WTC11 (cell line): ENCODE measurements around the gene DNAI1. TPM values are rescaled to one million over a fixed set of nuclear protein-coding genes. Genes with fewer than 3 reads are reported as not detected.

Experiments used
- ATAC-seq: fragments of 200-7000 bp; cut with Tn5 transposase; 2 replicates; pipeline ENCODE4 v1.10.0; 2021; ENCODE audit warnings: mild to moderate bottlenecking, moderate library complexity
- CTCF ChIA-PET: fragments of 300-600 bp; sonication (Branson Sonifier 250); formaldehyde crosslinking; loops from one replicate; lab custom pipeline; 2021; ENCODE audit warnings: antibody characterized with exemption; lab: Charles Lee
- POLR2A ChIA-PET: fragments of 350-600 bp; sonication (Branson Sonifier 250); formaldehyde crosslinking; loops from one replicate; lab custom pipeline; 2021; ENCODE audit warnings: antibody characterized with exemption; lab: Charles Lee
- DNase-seq: peaks from one replicate; pipeline ENCODE4 v3.0.0; 2021; ENCODE audit warnings: low spot score
- H3K27ac Mint-ChIP-seq: 2 replicates; pipeline ENCODE4 v1.8.0; 2021; ENCODE audit warnings: mixed read lengths
- H3K27me3 Mint-ChIP-seq: 2 replicates; pipeline ENCODE4 v1.8.0; 2021; ENCODE audit warnings: low read depth, mild to moderate bottlenecking, moderate library complexity, mixed read lengths
- H3K36me3 Mint-ChIP-seq: 2 replicates; pipeline ENCODE4 v1.8.0; 2021; ENCODE audit warnings: mixed read lengths
- H3K4me1 Mint-ChIP-seq: 2 replicates; pipeline ENCODE4 v1.8.0; 2022; ENCODE audit warnings: mixed read lengths
- H3K4me3 Mint-ChIP-seq: 2 replicates; pipeline ENCODE4 v1.8.0; 2021; ENCODE audit warnings: mild to moderate bottlenecking, moderate library complexity, mixed read lengths
- H3K9me3 Mint-ChIP-seq: 2 replicates; pipeline ENCODE4 v1.8.0; 2021; ENCODE audit warnings: mixed read lengths
- FOXK1 ChIP-seq: sonication (generic); formaldehyde crosslinking; IDR thresholded peaks from 2 replicates; pipeline ENCODE4 v1.8.0; 2022; ENCODE audit warnings: mild to moderate bottlenecking, moderate library complexity, missing genetic modification reagents
- GABPB1 ChIP-seq: sonication (generic); formaldehyde crosslinking; IDR thresholded peaks from 2 replicates; pipeline ENCODE4 v1.8.1; 2023; ENCODE audit warnings: mild to moderate bottlenecking, missing genetic modification reagents
- NFE2L1 ChIP-seq: sonication (generic); formaldehyde crosslinking; IDR thresholded peaks from 2 replicates; pipeline ENCODE4 v1.8.1; 2023; ENCODE audit warnings: missing genetic modification reagents
- NR1H2 ChIP-seq: sonication (generic); formaldehyde crosslinking; IDR thresholded peaks from 2 replicates; pipeline ENCODE4 v1.9.0; 2021; ENCODE audit warnings: mild to moderate bottlenecking, moderate library complexity, missing genetic modification reagents
- SMAD3 ChIP-seq: sonication (generic); formaldehyde crosslinking; IDR thresholded peaks from 2 replicates; pipeline ENCODE4 v1.8.0; 2022; ENCODE audit warnings: missing genetic modification reagents, mild to moderate bottlenecking, borderline replicate concordance
- SOX15 ChIP-seq: fragments of 250-450 bp; sonication (Bioruptor Pico); IDR thresholded peaks from 2 replicates; pipeline ENCODE4 v1.9.0; 2021; ENCODE audit warnings: mild to moderate bottlenecking
- TEAD1 ChIP-seq: sonication (generic); formaldehyde crosslinking; IDR thresholded peaks from 2 replicates; pipeline ENCODE4 v1.8.0; 2022; ENCODE audit warnings: mild to moderate bottlenecking, missing genetic modification reagents
- ZNF138 ChIP-seq: sonication (generic); formaldehyde crosslinking; conservative IDR thresholded peaks from 2 replicates; pipeline ENCODE4 v1.8.1; 2022; ENCODE audit warnings: mild to moderate bottlenecking, moderate library complexity, missing genetic modification reagents
- ZNF219 ChIP-seq: sonication (generic); formaldehyde crosslinking; IDR thresholded peaks from 2 replicates; pipeline ENCODE4 v1.8.0; 2023; ENCODE audit warnings: missing genetic modification reagents, mild to moderate bottlenecking, borderline replicate concordance
- ZNF416 ChIP-seq: fragments of 250-450 bp; sonication (Bioruptor Pico); IDR thresholded peaks from 2 replicates; pipeline ENCODE4 v1.9.0; 2021; ENCODE audit warnings: mild to moderate bottlenecking, inconsistent platforms
- ZNF423 ChIP-seq: fragments of 250-450 bp; sonication (Bioruptor Pico); IDR thresholded peaks from 2 replicates; pipeline ENCODE4 v2.1.2; 2022; ENCODE audit warnings: mild to moderate bottlenecking, moderate library complexity
- total RNA-seq: library from RNA; stranded (reverse); gene quantifications from 3 replicates; pipeline ENCODE4 v1.2.3, GENCODE V29; 2021
- TF ChIP-seq, protein P1 (sequence below): fragments of 250-450 bp; sonication (Bioruptor Pico); IDR thresholded peaks from 2 replicates; pipeline ENCODE4 v1.8.0; 2021; ENCODE audit warnings: mild to moderate bottlenecking
- TF ChIP-seq, protein P2 (sequence below): sonication (generic); formaldehyde crosslinking; IDR thresholded peaks from 2 replicates; pipeline ENCODE4 v1.8.0; 2022; ENCODE audit warnings: mild to moderate bottlenecking, missing genetic modification reagents
- TF ChIP-seq, protein P3 (sequence below): sonication (generic); formaldehyde crosslinking; IDR thresholded peaks from 2 replicates; pipeline ENCODE4 v1.8.1; 2023; ENCODE audit warnings: mild to moderate bottlenecking, missing genetic modification reagents
- TF ChIP-seq, protein P4 (sequence below): fragments of 250-450 bp; sonication (Bioruptor Pico); IDR thresholded peaks from 2 replicates; pipeline ENCODE4 v1.9.0; 2021; ENCODE audit warnings: mild to moderate bottlenecking, borderline replicate concordance
- TF ChIP-seq, protein P5 (sequence below): fragments of 200-600 bp; IDR thresholded peaks from 2 replicates; pipeline ENCODE4 v1.8.0; 2022; ENCODE audit warnings: antibody characterized with exemption
- TF ChIP-seq, protein P6 (sequence below): fragments of 250-450 bp; sonication (Bioruptor Pico); IDR thresholded peaks from 2 replicates; pipeline ENCODE4 v1.9.0; 2021; ENCODE audit warnings: mild to moderate bottlenecking
- TF ChIP-seq, protein P7 (sequence below): fragments of 250-450 bp; sonication (Bioruptor Pico); IDR thresholded peaks from 2 replicates; pipeline ENCODE4 v1.9.0; 2021; ENCODE audit warnings: moderate library complexity, mild to moderate bottlenecking, inconsistent platforms, borderline replicate concordance
- TF ChIP-seq, protein P8 (sequence below): fragments of 250-450 bp; sonication (Bioruptor Pico); IDR thresholded peaks from 2 replicates; pipeline ENCODE4 v2.1.2; 2022; ENCODE audit warnings: mild to moderate bottlenecking, moderate library complexity

Gene DNAI1
- total RNA-seq, 1 experiment from 2014 or later: 2.1 TPM

DNA sequence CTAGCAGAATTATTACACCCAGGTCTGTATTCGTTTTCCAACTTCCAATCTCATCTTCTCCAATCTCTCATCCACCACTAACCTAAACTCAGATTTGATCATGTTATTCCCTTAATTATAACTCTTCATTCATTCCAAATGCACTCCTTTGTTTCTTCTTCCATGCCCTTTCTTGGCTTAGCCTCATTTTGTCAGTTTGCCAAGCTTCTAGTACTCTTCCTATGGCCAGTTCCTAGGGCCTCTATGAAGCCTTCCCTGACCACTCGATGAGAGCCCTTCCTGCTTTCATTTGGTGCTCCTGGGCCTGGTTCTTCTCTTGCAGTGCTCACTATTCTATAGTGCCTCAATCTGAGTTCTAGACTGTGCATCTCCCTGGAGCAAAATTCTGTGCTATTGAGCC, 6.0 kb upstream of the DNAI1 start (continued):
- TF ChIP-seq, protein P1, sequence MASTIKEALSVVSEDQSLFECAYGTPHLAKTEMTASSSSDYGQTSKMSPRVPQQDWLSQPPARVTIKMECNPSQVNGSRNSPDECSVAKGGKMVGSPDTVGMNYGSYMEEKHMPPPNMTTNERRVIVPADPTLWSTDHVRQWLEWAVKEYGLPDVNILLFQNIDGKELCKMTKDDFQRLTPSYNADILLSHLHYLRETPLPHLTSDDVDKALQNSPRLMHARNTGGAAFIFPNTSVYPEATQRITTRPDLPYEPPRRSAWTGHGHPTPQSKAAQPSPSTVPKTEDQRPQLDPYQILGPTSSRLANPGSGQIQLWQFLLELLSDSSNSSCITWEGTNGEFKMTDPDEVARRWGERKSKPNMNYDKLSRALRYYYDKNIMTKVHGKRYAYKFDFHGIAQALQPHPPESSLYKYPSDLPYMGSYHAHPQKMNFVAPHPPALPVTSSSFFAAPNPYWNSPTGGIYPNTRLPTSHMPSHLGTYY (CRISPR knock-in tag): no peak
- no peak for TF ChIP-seq NR1H2 (CRISPR knock-in tag)
- TF ChIP-seq, protein P2, sequence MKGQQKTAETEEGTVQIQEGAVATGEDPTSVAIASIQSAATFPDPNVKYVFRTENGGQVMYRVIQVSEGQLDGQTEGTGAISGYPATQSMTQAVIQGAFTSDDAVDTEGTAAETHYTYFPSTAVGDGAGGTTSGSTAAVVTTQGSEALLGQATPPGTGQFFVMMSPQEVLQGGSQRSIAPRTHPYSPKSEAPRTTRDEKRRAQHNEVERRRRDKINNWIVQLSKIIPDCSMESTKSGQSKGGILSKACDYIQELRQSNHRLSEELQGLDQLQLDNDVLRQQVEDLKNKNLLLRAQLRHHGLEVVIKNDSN (CRISPR knock-in tag): no peak
- TF ChIP-seq FOXK1 (CRISPR knock-in tag): no peak
- no peak for TF ChIP-seq GABPB1
- TF ChIP-seq TEAD1 (CRISPR knock-in tag): no peak
- TF ChIP-seq, protein P3, sequence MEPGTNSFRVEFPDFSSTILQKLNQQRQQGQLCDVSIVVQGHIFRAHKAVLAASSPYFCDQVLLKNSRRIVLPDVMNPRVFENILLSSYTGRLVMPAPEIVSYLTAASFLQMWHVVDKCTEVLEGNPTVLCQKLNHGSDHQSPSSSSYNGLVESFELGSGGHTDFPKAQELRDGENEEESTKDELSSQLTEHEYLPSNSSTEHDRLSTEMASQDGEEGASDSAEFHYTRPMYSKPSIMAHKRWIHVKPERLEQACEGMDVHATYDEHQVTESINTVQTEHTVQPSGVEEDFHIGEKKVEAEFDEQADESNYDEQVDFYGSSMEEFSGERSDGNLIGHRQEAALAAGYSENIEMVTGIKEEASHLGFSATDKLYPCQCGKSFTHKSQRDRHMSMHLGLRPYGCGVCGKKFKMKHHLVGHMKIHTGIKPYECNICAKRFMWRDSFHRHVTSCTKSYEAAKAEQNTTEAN (CRISPR knock-in tag): no peak

DNA sequence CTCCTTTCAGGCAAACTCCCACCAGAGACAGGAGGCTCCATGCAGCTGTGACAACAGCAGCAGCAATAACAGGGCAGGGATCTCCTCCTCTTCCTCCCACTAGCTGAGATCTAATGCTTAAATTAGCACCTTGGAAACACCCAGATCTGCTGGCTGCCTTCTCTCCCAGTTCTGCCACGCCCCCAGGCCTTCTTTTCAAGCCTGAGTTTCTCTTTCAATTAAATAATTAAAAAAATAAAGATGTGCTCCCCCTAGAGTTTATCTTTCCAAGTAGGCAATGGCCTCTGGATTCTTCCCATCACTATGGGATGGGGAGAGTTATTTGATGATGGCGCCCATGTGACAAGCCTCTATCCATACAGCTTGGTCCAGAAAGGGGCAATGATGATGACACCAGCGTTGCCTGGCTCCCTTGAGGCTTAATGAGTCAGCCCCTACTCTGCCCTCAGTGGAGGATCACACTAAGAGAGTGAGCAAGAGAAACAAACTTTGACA, 4.0 kb upstream of the DNAI1 start:
- no peak for DNase-seq
- CTCF ChIA-PET: interaction anchor here (0.9 to 5.6 kb wide), 5 partner anchors 11 to 137 kb away, joined by 3 to 34 read pairs (median 5); no protein-coding TSS in a partner anchor
- H3K4me3 Mint-ChIP-seq: no peak overlapping the region
- H3K9me3 Mint-ChIP-seq: no peaks in the 10 kb centered on the region
- H3K27me3 Mint-ChIP-seq: peaks cover 22% of the 10 kb centered on the region
- no peak for ATAC-seq
- H3K4me1 Mint-ChIP-seq: peaks cover 32% of the 10 kb centered on the region
- TF ChIP-seq, protein P4, sequence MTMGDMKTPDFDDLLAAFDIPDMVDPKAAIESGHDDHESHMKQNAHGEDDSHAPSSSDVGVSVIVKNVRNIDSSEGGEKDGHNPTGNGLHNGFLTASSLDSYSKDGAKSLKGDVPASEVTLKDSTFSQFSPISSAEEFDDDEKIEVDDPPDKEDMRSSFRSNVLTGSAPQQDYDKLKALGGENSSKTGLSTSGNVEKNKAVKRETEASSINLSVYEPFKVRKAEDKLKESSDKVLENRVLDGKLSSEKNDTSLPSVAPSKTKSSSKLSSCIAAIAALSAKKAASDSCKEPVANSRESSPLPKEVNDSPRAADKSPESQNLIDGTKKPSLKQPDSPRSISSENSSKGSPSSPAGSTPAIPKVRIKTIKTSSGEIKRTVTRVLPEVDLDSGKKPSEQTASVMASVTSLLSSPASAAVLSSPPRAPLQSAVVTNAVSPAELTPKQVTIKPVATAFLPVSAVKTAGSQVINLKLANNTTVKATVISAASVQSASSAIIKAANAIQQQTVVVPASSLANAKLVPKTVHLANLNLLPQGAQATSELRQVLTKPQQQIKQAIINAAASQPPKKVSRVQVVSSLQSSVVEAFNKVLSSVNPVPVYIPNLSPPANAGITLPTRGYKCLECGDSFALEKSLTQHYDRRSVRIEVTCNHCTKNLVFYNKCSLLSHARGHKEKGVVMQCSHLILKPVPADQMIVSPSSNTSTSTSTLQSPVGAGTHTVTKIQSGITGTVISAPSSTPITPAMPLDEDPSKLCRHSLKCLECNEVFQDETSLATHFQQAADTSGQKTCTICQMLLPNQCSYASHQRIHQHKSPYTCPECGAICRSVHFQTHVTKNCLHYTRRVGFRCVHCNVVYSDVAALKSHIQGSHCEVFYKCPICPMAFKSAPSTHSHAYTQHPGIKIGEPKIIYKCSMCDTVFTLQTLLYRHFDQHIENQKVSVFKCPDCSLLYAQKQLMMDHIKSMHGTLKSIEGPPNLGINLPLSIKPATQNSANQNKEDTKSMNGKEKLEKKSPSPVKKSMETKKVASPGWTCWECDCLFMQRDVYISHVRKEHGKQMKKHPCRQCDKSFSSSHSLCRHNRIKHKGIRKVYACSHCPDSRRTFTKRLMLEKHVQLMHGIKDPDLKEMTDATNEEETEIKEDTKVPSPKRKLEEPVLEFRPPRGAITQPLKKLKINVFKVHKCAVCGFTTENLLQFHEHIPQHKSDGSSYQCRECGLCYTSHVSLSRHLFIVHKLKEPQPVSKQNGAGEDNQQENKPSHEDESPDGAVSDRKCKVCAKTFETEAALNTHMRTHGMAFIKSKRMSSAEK (CRISPR knock-in tag): no peak
- no peak for TF ChIP-seq GABPB1
- TF ChIP-seq ZNF219 (CRISPR knock-in tag): no peak
- TF ChIP-seq ZNF138 (CRISPR knock-in tag): no peak
- TF ChIP-seq, protein P5, sequence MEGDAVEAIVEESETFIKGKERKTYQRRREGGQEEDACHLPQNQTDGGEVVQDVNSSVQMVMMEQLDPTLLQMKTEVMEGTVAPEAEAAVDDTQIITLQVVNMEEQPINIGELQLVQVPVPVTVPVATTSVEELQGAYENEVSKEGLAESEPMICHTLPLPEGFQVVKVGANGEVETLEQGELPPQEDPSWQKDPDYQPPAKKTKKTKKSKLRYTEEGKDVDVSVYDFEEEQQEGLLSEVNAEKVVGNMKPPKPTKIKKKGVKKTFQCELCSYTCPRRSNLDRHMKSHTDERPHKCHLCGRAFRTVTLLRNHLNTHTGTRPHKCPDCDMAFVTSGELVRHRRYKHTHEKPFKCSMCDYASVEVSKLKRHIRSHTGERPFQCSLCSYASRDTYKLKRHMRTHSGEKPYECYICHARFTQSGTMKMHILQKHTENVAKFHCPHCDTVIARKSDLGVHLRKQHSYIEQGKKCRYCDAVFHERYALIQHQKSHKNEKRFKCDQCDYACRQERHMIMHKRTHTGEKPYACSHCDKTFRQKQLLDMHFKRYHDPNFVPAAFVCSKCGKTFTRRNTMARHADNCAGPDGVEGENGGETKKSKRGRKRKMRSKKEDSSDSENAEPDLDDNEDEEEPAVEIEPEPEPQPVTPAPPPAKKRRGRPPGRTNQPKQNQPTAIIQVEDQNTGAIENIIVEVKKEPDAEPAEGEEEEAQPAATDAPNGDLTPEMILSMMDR: no peak
- no peak for TF ChIP-seq ZNF416 (CRISPR knock-in tag)
- TF ChIP-seq, protein P6, sequence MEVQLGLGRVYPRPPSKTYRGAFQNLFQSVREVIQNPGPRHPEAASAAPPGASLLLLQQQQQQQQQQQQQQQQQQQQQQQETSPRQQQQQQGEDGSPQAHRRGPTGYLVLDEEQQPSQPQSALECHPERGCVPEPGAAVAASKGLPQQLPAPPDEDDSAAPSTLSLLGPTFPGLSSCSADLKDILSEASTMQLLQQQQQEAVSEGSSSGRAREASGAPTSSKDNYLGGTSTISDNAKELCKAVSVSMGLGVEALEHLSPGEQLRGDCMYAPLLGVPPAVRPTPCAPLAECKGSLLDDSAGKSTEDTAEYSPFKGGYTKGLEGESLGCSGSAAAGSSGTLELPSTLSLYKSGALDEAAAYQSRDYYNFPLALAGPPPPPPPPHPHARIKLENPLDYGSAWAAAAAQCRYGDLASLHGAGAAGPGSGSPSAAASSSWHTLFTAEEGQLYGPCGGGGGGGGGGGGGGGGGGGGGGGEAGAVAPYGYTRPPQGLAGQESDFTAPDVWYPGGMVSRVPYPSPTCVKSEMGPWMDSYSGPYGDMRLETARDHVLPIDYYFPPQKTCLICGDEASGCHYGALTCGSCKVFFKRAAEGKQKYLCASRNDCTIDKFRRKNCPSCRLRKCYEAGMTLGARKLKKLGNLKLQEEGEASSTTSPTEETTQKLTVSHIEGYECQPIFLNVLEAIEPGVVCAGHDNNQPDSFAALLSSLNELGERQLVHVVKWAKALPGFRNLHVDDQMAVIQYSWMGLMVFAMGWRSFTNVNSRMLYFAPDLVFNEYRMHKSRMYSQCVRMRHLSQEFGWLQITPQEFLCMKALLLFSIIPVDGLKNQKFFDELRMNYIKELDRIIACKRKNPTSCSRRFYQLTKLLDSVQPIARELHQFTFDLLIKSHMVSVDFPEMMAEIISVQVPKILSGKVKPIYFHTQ (CRISPR knock-in tag): no peak
- no peak for TF ChIP-seq ZNF423 (CRISPR knock-in tag)
- no peak for TF ChIP-seq SMAD3 (CRISPR knock-in tag)
- TF ChIP-seq, protein P7, sequence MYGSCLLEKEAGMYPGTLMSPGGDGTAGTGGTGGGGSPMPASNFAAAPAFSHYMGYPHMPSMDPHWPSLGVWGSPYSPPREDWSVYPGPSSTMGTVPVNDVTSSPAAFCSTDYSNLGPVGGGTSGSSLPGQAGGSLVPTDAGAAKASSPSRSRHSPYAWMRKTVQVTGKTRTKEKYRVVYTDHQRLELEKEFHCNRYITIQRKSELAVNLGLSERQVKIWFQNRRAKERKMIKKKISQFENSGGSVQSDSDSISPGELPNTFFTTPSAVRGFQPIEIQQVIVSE (CRISPR knock-in tag): no peak
- TF ChIP-seq SOX15 (CRISPR knock-in tag): no peak
- no peak for TF ChIP-seq NFE2L1
- TF ChIP-seq, protein P8, sequence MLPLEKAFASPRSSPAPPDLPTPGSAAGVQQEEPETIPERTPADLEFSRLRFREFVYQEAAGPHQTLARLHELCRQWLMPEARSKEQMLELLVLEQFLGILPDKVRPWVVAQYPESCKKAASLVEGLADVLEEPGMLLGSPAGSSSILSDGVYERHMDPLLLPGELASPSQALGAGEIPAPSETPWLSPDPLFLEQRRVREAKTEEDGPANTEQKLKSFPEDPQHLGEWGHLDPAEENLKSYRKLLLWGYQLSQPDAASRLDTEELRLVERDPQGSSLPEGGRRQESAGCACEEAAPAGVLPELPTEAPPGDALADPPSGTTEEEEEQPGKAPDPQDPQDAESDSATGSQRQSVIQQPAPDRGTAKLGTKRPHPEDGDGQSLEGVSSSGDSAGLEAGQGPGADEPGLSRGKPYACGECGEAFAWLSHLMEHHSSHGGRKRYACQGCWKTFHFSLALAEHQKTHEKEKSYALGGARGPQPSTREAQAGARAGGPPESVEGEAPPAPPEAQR (CRISPR knock-in tag): no peak
- H3K36me3 Mint-ChIP-seq: no peaks in the 10 kb centered on the region
- POLR2A ChIA-PET: no interaction called here
- no peak overlapping the region for H3K27ac Mint-ChIP-seq
